ENCODE data around the gene SAPCD1.

The SAPCD1 gene

DNA sequence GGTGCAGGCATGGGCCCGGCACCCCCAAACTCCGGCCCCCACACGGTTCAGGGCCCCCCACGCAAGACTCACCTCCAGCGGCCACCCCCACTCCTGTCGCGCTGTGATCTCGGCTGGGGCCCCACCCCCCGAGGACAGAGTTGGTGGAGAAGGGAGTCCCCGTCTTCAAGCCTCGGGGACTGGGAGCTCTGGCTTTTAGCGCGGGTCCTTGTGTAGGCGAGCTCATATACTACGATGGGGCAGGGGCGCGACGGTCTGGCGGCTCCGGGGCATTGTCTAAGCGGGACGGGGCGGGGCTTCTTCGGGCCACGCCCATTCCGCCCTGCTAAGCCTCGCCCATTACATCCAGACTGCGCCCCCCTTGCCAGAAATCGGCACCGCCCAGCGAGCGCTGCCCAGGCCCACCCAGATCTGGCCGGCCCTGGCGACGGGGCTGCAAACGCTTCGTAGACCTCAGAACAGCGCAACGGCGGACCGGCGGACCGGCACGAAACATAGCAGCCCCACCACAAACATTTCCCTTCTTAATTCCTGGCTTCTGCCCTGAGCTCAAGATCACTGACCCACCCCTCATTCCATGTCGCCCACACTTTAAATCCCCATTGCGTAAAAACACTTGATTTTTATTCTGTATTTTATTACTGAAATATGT, 32.4 kb upstream of the SAPCD1 start:
- H3K4me3 ChIP-seq (ENCODE audit: low read depth, low read length), result peak overlapping the region; percentile 51
- TF ChIP-seq, protein P1, sequence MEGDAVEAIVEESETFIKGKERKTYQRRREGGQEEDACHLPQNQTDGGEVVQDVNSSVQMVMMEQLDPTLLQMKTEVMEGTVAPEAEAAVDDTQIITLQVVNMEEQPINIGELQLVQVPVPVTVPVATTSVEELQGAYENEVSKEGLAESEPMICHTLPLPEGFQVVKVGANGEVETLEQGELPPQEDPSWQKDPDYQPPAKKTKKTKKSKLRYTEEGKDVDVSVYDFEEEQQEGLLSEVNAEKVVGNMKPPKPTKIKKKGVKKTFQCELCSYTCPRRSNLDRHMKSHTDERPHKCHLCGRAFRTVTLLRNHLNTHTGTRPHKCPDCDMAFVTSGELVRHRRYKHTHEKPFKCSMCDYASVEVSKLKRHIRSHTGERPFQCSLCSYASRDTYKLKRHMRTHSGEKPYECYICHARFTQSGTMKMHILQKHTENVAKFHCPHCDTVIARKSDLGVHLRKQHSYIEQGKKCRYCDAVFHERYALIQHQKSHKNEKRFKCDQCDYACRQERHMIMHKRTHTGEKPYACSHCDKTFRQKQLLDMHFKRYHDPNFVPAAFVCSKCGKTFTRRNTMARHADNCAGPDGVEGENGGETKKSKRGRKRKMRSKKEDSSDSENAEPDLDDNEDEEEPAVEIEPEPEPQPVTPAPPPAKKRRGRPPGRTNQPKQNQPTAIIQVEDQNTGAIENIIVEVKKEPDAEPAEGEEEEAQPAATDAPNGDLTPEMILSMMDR (IDR thresholded peaks at IDR 0.05; ENCODE audit: low read depth, low read length, missing control alignments), result no peak
- DNase-seq (ENCODE audit: low read depth), result no peak

DNA sequence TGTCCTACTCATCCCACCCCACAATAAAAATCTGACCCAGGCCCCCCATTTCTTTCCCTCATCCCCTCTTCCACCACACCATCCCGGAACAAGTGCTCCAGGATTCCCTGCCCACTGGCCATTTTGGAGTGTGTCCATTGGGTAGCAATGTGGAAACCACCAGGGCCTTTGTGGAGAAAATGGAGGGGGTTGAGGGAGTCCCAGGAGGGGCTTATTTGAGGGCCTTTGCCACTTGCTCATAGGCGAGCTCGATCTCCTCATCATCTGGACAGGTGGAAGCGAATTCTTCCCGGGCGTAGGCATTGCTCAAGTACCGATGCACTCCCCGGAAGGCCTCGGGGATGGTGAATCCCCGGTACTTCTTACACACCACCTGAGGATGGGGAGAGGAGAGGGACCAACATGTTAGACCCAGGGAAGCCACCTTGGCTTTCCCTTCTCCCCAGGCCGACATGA, 31.8 kb upstream of the SAPCD1 start:
- H3K4me3 ChIP-seq (ENCODE audit: low read depth, low read length), result no peak overlapping the region

DNA sequence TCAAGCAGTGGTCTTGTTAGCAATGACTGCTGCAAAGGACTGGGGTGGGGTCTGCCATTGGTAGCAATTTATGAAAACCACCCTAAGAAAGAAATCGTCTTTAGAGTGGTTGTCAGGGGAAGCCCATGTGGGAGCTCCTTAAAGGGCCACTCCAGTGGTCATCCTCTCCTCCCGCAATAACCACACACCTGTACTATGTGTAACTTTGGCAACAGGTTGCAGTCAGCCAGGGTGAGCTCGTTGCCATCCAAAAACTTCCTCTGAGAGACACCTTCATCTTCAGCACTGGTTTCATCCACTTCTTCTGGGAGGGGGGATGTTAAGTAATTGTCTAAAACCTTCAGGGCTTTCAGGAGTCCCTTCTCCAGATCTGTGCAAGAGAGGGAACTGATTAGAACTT, 30.4 kb upstream of the SAPCD1 start:
- TF ChIP-seq, protein P1 (IDR thresholded peaks at IDR 0.05; ENCODE audit: low read depth, low read length, missing control alignments), result no peak
- H3K4me3 ChIP-seq (ENCODE audit: low read depth, low read length), result no peak overlapping the region
- DNase-seq (ENCODE audit: low read depth), result no peak

More for the DNA sequence above, 31.8 kb upstream of the SAPCD1 start:
- DNase-seq (ENCODE audit: low read depth), result no peak
- TF ChIP-seq, protein P1 (IDR thresholded peaks at IDR 0.05; ENCODE audit: low read depth, low read length, missing control alignments), result no peak

DNA sequence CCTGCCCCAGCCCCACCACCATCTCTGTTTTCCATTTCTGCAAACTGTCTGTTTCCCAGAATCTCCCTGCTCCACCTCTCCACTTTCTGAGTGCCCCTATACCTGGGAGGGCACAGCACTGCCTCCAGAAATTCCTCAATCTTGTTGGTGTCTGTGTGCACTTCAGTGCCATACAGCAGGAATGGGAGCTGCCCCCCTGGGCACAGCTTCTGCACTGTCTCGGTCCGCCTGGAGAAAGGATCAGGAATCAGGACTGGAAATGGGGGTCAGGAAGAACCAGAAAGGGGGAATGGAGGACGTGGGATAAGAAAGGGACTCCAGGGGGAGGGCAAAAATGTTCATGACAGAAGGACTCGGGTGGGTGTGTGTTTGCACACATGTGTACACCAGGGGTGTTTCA, 28.7 kb upstream of the SAPCD1 start:
- DNase-seq (ENCODE audit: low read depth), result no peak
- TF ChIP-seq, protein P1 (IDR thresholded peaks at IDR 0.05; ENCODE audit: low read depth, low read length, missing control alignments), result no peak
- peak overlapping the region; percentile 98 for H3K4me3 ChIP-seq (ENCODE audit: low read depth, low read length)

DNA sequence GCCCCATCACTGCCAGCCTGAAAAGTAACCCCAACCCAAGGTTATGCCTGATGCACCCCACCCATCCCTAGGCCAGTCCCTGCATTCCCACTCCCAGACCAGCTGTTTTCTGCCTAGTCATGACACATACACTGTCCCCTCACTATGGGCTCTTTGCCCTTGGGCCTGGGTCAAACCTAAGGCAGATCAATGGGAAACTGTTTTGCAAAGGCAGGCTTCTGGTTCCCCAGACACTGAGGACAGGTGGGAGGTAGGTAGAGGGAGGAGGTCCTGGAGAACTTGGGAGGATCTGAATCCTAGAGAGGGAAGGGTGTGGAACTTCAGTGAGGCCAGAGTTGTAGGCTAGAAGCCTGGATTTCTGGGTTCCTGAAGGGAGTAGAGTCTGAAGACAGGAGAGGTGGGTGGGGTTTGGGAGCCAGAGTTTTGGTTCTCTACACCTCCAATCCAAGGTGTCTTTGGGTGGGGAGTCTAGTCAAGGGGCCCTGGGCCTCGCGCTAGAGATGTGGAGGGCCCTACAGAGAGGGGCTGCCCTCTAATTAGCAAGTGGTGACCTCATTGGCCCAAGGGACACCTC, 28.1 kb upstream of the SAPCD1 start:
- TF ChIP-seq, protein P1 (IDR thresholded peaks at IDR 0.05; ENCODE audit: low read depth, low read length, missing control alignments), result no peak
- H3K4me3 ChIP-seq (ENCODE audit: low read depth, low read length), result peak overlapping the region; percentile 98
- DNase-seq (ENCODE audit: low read depth), result no peak

DNA sequence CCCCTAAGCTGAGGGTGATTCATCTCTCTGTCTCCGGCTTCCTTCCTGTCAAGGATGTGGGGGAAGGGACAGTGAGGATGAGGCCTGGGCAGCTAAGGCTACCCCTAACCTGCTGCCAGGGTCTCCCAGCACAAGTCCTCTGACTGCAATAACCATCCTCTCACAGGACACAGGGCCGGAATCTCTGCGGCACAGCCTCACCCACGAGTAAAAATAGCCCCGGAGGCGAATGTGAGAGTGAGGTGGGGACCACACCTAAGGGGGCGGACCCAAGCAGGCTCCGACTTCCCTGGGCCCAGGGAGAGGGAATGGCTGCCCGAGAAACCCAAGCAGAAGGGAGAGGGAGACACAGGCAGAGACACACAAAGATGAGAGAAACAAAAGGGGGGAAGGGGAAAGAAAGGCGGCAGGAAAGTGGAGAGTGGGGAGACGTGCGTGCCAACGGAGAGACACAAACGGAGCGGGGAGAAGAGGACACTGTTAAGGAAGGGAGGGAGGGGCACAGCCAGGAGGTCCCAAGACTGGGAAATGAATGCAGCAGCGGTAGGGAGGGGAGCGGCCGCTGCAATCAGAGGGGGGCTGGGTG, 27.5 kb upstream of the SAPCD1 start:
- peak overlapping the region; percentile 98 for H3K4me3 ChIP-seq (ENCODE audit: low read depth, low read length)
- DNase-seq (ENCODE audit: low read depth), result no peak
- TF ChIP-seq, protein P1 (IDR thresholded peaks at IDR 0.05; ENCODE audit: low read depth, low read length, missing control alignments), result no peak

Data from GM12864 (cell line).